ENCODE data around the gene OR2AP1.

- no peak for TF ChIP-seq CTCF (IDR thresholded peaks at IDR 0.05; ENCODE audit: poor library complexity)
- TF ChIP-seq EZH2 (IDR thresholded peaks at IDR 0.05; ENCODE audit: borderline replicate concordance) = no peak
Measured at GRCh38 chr12:55607821-55608594, 35.7 kb downstream of the OR2AP1 start.

Measured in hepatocyte (in vitro differentiated cells).